Loucy (cell line): Measurements from ENCODE around the gene INTS1.
"Not testable (repeated sequence)": the region's sequence is repeated elsewhere in the genome, so short reads cannot be mapped to it uniquely, and the experiment has no call there.

Experiments used
- H2AFZ ChIP-seq: fragments of 200-600 bp; sonication (generic); 2 replicates; pipeline ENCODE4 v1.6.0; 2016; ENCODE audit warnings: antibody characterized with exemption, mild to moderate bottlenecking, low read length, moderate library complexity
- H3F3A ChIP-seq: fragments of 200-600 bp; 2 replicates; pipeline ENCODE4 v1.6.0; 2016; ENCODE audit warnings: antibody characterized with exemption, low read depth, mild to moderate bottlenecking
- H3K27me3 ChIP-seq: fragments of 200-600 bp; sonication (generic); 2 replicates; pipeline ENCODE4 v1.6.1; 2014; ENCODE audit warnings: low read length, mild to moderate bottlenecking; ENCODE audit not compliant: insufficient read depth, poor library complexity, severe bottlenecking
- H3K36me3 ChIP-seq: fragments of 200-600 bp; sonication (generic); 2 replicates; pipeline ENCODE4 v1.6.1; 2016; ENCODE audit warnings: low read length; ENCODE audit not compliant: insufficient read depth
- H3K4me1 ChIP-seq: fragments of 200-600 bp; sonication (generic); 2 replicates; pipeline ENCODE4 v1.5.1; 2014; ENCODE audit warnings: low read length, mild to moderate bottlenecking; ENCODE audit not compliant: insufficient read depth, poor library complexity, severe bottlenecking
- H3K4me2 ChIP-seq: fragments of 200-600 bp; sonication (generic); 2 replicates; pipeline ENCODE4 v1.6.0; 2014; ENCODE audit warnings: antibody characterized with exemption, low read length, low read depth, mild to moderate bottlenecking; ENCODE audit not compliant: poor library complexity, severe bottlenecking
- H3K4me3 ChIP-seq: fragments of 200-600 bp; sonication (generic); 2 replicates; pipeline ENCODE4 v1.5.1; 2014; ENCODE audit warnings: low read length, mild to moderate bottlenecking, mixed read lengths; ENCODE audit not compliant: poor library complexity, severe bottlenecking
- H3K79me2 ChIP-seq: fragments of 200-600 bp; sonication (generic); 2 replicates; pipeline ENCODE4 v1.6.1; 2014; ENCODE audit warnings: low read length; ENCODE audit not compliant: insufficient read depth
- H3K9ac ChIP-seq: fragments of 200-600 bp; sonication (generic); 2 replicates; pipeline ENCODE4 v1.6.0; 2014; ENCODE audit warnings: mild to moderate bottlenecking, low read depth, low read length, moderate library complexity; ENCODE audit not compliant: poor library complexity, severe bottlenecking
- H3K9me2 ChIP-seq: fragments of 200-600 bp; sonication (generic); replicated peaks from 2 replicates; pipeline ENCODE4 v1.6.1; 2016; ENCODE audit warnings: low read depth, low read length, mixed read lengths
- H3K9me3 ChIP-seq: fragments of 200-600 bp; sonication (generic); 2 replicates; pipeline ENCODE4 v1.6.1; 2014; ENCODE audit warnings: mild to moderate bottlenecking, antibody characterized with exemption, low read length, low read depth; ENCODE audit not compliant: insufficient read depth
- H4K20me1 ChIP-seq: fragments of 200-600 bp; sonication (generic); 2 replicates; pipeline ENCODE4 v1.6.0; 2014; ENCODE audit warnings: antibody characterized with exemption, low read length, mild to moderate bottlenecking; ENCODE audit not compliant: insufficient read depth, poor library complexity, severe bottlenecking
- EZH2phosphoT487 ChIP-seq: fragments of 200-600 bp; IDR thresholded peaks from 2 replicates; pipeline ENCODE4 v1.6.1; 2018; ENCODE audit warnings: antibody characterized with exemption, mild to moderate bottlenecking, moderate library complexity, borderline replicate concordance
- TF ChIP-seq, protein P1 (sequence below): fragments of 200-600 bp; sonication (generic); conservative IDR thresholded peaks from 2 replicates; pipeline ENCODE4 v1.5.1; 2014; ENCODE audit warnings: mild to moderate bottlenecking, antibody characterized with exemption, low read length

INTS1 gene

DNA sequence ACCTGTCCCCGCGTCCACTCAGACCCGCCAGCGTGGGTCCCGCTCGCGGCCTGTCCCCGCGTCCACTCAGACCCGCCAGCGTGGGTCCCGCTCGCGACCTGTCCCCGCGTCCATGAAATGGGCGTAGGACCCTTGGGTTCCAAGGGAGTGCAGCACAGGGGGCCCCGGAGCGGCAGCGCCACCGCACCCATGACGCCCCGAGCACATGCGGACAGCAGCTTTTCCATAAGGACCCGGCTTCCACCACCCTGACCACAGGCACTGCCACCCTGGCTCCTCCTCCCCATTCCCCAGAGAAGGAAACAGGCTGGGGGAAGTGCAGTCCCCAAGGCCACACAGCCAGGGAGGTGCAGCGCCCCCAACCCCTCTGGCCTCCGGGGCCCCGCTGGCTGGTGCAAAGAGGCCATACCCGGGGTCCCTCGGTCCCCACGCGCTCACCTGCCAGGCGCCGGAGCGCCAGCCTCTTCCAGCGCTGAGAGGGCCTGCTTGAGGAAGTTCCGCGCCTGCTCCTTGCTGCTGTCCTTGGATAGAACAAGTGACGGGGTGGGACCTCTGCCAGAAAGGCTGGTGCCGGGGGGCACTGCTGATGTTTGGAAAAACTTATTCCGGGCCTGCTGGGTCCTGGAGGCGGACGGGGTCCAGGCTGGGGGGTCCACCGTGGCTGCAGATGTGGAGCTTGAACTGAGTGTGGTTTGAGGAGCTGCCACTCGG is 59.8 kb downstream of the INTS1 start:
- Histone ChIP-seq H4K20me1 (no peaks in the 10 kb centered on the region), H3F3A (no peaks in the 10 kb centered on the region), H3K9ac (no peak overlapping the region), H3K4me1 (no peaks in the 10 kb centered on the region), H3K4me2 (no peak overlapping the region), H3K79me2 (no peaks in the 10 kb centered on the region), H3K4me3 (no peak overlapping the region), H3K9me2 (no peaks in the 10 kb centered on the region), H3K36me3 (no peaks in the 10 kb centered on the region), H3K9me3 (no peaks in the 10 kb centered on the region), H2AFZ (no peak overlapping the region), H3K27me3 (no peaks in the 10 kb centered on the region)
- TF ChIP-seq, protein P1, sequence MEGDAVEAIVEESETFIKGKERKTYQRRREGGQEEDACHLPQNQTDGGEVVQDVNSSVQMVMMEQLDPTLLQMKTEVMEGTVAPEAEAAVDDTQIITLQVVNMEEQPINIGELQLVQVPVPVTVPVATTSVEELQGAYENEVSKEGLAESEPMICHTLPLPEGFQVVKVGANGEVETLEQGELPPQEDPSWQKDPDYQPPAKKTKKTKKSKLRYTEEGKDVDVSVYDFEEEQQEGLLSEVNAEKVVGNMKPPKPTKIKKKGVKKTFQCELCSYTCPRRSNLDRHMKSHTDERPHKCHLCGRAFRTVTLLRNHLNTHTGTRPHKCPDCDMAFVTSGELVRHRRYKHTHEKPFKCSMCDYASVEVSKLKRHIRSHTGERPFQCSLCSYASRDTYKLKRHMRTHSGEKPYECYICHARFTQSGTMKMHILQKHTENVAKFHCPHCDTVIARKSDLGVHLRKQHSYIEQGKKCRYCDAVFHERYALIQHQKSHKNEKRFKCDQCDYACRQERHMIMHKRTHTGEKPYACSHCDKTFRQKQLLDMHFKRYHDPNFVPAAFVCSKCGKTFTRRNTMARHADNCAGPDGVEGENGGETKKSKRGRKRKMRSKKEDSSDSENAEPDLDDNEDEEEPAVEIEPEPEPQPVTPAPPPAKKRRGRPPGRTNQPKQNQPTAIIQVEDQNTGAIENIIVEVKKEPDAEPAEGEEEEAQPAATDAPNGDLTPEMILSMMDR: no peak
- no peak for TF ChIP-seq EZH2phosphoT487

DNA sequence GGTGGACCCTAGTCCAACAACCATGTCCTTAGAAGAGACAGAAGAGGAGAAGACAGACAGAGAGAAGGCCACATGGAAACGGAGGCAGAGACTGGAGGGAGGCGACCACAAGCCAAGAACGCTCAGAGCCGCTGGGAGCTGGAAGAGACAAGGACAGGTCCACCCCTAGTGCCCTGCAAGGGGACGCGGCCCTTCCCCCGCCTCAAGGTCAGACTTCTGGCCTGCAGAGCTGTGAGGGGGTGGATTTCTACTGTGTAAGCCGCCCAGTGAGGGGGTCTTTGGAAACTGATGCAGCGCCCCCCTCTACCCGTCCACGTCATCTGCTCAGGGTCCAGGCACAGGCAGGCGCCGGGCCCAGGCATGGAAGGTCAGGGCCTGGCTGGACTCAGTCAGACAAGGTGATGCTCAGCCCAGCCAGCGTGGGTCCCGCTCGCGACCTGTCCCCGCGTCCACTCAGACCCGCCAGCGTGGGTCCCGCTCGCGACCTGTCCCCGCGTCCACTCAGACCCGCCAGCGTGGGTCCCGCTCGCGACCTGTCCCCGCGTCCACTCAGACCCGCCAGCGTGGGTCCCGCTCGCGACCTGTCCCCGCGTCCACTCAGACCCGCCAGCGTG is 60.5 kb downstream of the INTS1 start:
- H2AFZ ChIP-seq, H3K9me3 ChIP-seq, H3F3A ChIP-seq, H3K4me1 ChIP-seq, H3K4me2 ChIP-seq, H3K36me3 ChIP-seq, H3K79me2 ChIP-seq, H4K20me1 ChIP-seq, H3K4me3 ChIP-seq, H3K9me2 ChIP-seq, H3K9ac ChIP-seq, H3K27me3 ChIP-seq: not testable (repeated sequence)

DNA sequence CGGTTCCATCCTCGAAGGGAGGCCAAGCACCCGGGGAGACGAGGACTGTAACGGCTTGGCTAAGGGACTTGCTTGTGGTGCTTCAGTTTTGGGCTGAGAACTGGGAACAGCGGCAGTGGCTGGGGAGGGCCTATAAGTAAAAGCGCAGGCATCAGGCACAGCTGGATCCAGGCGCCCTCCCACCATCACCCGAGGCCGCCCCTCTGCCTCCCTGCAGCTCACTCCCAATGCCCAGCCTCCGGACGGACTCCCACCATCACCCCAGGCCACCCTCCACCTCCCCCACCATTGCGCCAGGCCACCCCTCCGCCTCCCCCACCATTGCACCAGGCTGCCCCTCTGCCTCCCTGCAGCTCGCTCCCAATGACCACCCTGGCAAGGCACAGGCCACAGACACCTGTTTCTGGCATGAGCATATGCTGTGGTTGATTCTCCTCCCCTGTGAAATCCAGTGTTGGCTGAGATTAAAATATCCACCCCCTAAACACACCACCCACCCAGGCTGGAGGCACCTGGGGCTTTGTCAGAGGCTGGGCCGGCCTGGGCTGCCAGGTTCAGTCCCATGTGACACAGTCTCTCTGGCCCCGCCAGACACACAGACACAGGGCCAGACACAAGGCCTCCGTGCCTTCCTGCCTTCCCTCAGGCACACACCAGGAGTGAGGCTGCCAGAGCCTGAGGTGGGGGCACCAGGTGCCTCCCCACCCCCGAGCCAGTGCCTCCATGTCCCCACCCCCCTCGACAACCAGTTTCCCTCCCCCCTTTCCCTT is 61.6 kb downstream of the INTS1 start:
- Histone ChIP-seq H3F3A (no peaks in the 10 kb centered on the region), H4K20me1 (no peaks in the 10 kb centered on the region), H3K4me3 (no peak overlapping the region), H3K4me1 (no peaks in the 10 kb centered on the region), H3K27me3 (no peaks in the 10 kb centered on the region), H3K9me3 (no peaks in the 10 kb centered on the region), H2AFZ (no peak overlapping the region), H3K79me2 (no peaks in the 10 kb centered on the region), H3K36me3 (no peaks in the 10 kb centered on the region), H3K4me2 (no peak overlapping the region), H3K9me2 (no peaks in the 10 kb centered on the region), H3K9ac (no peak overlapping the region)
- TF ChIP-seq, protein P1: no peak
